Karpas-422 (cell line): ENCODE results near the gene PALLD. TPM values are rescaled to one million over a fixed set of nuclear protein-coding genes. Genes with fewer than 3 reads are reported as not detected.
"Not testable (repeated sequence)": the region's sequence is repeated elsewhere in the genome, so short reads cannot be mapped to it uniquely, and the experiment has no call there.

Experiments
- DNase-seq: peaks from one replicate; pipeline ENCODE4 v3.0.0-alpha.2; 2015
- H2AFZ ChIP-seq: fragments of 200-600 bp; sonication (generic); 2 replicates; pipeline ENCODE4 v1.6.1; 2014; ENCODE audit warnings: antibody characterized with exemption, low read length, mixed read lengths
- H3K27ac ChIP-seq: fragments of 200-600 bp; sonication (generic); 2 replicates; pipeline ENCODE4 v1.5.1; 2014; ENCODE audit warnings: mild to moderate bottlenecking, low read length, moderate library complexity
- H3K27me3 ChIP-seq: fragments of 200-600 bp; sonication (generic); 2 replicates; pipeline ENCODE4 v1.6.1; 2014; ENCODE audit warnings: low read length, mixed read lengths
- H3K36me3 ChIP-seq: fragments of 200-600 bp; sonication (generic); 2 replicates; pipeline ENCODE4 v1.6.1; 2014; ENCODE audit warnings: low read length, mixed read lengths; ENCODE audit not compliant: insufficient read depth
- H3K4me1 ChIP-seq: fragments of 200-600 bp; sonication (generic); 2 replicates; pipeline ENCODE4 v1.6.1; 2014; ENCODE audit warnings: mild to moderate bottlenecking, low read length, mixed read lengths
- H3K4me2 ChIP-seq: fragments of 200-600 bp; sonication (generic); 2 replicates; pipeline ENCODE4 v1.6.1; 2014; ENCODE audit warnings: low read length, low read depth, mild to moderate bottlenecking; ENCODE audit not compliant: poor library complexity, severe bottlenecking
- H3K4me3 ChIP-seq: fragments of 200-600 bp; sonication (generic); 2 replicates; pipeline ENCODE4 v1.5.1; 2014; ENCODE audit warnings: mild to moderate bottlenecking, antibody characterized with exemption, low read length, mixed read lengths
- H3K79me2 ChIP-seq: fragments of 200-600 bp; sonication (generic); 2 replicates; pipeline ENCODE4 v1.6.1; 2014; ENCODE audit warnings: mild to moderate bottlenecking, low read length, mixed read lengths
- H3K9ac ChIP-seq: fragments of 200-600 bp; sonication (generic); 2 replicates; pipeline ENCODE4 v1.6.0; 2014; ENCODE audit warnings: low read length
- H3K9me2 ChIP-seq: fragments of 200-600 bp; sonication (generic), shearing (Covaris generic); replicated peaks from 2 replicates; pipeline ENCODE4 v1.6.0; 2014; ENCODE audit warnings: mild to moderate bottlenecking, low read length, moderate library complexity; ENCODE audit not compliant: insufficient read depth
- H3K9me3 ChIP-seq: fragments of 300-700, 200-600 bp; sonication (generic); 2 replicates; pipeline ENCODE4 v1.6.1; 2014; ENCODE audit warnings: low read length, mixed read lengths
- H4K20me1 ChIP-seq: fragments of 200-600 bp; sonication (generic); 2 replicates; pipeline ENCODE4 v1.6.1; 2014; ENCODE audit warnings: mild to moderate bottlenecking, antibody characterized with exemption, low read length, low read depth; ENCODE audit not compliant: insufficient read depth
- total RNA-seq: library from RNA; depleted of rRNA; stranded (reverse); fragments of >200 nt; shearing (Covaris generic); gene quantifications from 2 replicates; pipeline ENCODE4 v1.2.3, GENCODE V29; 2014; ENCODE audit warnings: low replicate concordance; rRNA removed

The PALLD gene
- 0.32 and 0.71 TPM in 2 replicates for total RNA-seq

DNA sequence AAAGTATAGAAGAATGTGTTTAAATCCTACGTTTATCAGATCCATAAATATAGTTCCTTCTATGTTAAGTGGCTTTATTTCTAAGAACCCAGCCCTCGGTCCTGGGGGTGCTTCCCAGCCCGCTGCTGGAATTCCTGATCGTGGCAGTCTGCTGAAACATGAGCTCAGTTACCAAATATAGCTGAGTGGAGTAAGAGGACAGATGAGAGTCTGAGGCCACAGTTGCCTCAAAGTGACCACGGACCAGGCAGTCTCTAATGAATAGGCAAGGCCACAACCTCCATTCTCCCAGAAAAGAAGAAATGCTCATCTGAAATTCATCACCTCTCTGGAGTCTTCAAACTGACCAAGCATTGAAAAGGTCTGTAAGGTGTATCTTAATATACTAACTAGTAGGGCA is at the start of gene PALLD:
PALLD (plus strand) TSS at position 219 of the 400 bp plus-strand sequence.
- H3K4me3 ChIP-seq = no peak within 1 kb of the TSS
- DNase-seq = no peak
- H3K9me2 ChIP-seq = no peaks in the 10 kb centered on the region

DNA sequence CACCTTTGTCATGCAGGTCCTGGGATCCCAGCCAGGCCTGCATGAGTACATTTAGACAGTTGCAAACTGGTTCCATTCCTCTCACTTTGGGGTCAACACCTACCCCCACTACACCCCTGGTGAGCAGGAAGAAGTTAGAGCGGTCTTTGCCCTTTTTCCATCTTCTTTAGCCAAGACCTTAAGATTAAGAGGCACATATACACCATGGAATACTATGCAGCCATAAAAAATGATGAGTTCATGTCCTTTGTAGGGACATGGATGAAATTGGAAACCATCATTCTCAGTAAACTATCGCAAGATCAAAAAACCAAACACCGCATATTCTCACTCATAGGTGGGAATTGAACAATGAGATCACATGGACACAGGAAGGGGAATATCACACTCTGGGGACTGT is 47.8 kb upstream of the PALLD start:
- H3K4me3 ChIP-seq, H2AFZ ChIP-seq, H3K9me3 ChIP-seq, H3K9me2 ChIP-seq, H4K20me1 ChIP-seq, DNase-seq, H3K9ac ChIP-seq, H3K27me3 ChIP-seq, H3K4me2 ChIP-seq, H3K27ac ChIP-seq, H3K79me2 ChIP-seq, H3K36me3 ChIP-seq, H3K4me1 ChIP-seq: not testable (repeated sequence)

More for the DNA sequence above, at the start of gene PALLD:
- Histone ChIP-seq H3K79me2 (no peaks in the 10 kb centered on the region), H3K27me3 (no peaks in the 10 kb centered on the region), H3K4me1 (no peaks in the 10 kb centered on the region), H4K20me1 (no peaks in the 10 kb centered on the region), H3K9ac (no peak within 1 kb of the TSS), H3K36me3 (no peaks in the 10 kb centered on the region), H3K4me2 (no peak within 1 kb of the TSS), H3K27ac (no peak within 1 kb of the TSS), H2AFZ (no peak within 1 kb of the TSS), H3K9me3 (no peaks in the 10 kb centered on the region)

DNA sequence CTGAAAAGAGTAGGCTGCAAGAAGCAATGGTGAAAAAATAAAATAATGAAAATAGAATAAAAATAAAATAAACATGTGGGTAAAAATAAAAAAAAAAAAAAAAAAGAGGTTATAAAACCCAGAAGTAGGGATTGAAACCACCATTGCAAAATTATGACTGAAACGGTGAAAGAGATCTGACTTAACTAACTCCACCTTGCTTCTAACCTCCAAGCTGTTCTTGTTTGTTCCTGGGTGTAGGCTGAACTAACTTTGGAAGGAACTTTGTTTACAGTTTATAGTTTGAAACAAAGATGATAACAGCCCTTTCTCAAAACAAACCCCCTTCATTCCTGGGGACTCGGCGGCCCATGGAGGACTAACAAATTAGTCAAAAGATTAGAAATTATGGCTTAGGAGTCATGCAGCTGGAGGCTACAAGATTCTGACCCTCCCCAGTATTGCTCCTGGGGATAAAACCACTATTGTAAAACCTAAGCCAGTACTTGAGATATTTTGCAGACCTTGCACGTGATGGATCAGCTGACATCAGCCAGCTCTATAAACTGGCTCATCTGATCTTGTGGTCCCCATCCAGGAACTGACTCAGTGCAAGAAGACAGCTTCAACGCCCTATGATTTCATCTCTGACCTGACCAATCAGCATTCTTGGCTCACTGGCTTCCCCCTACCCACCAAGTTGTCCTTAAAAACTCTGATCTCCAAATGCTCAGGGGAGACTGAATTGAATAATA is 47.0 kb upstream of the PALLD start:
- no peaks in the 10 kb centered on the region for H3K36me3 ChIP-seq
- DNase-seq = no peak
- no peak overlapping the region for H3K4me3 ChIP-seq
- H2AFZ ChIP-seq = no peak overlapping the region
- H3K9ac ChIP-seq = no peak overlapping the region
- no peaks in the 10 kb centered on the region for H3K79me2 ChIP-seq
- no peak overlapping the region for H3K27ac ChIP-seq
- H3K4me2 ChIP-seq = no peak overlapping the region
- H3K9me2 ChIP-seq = no peaks in the 10 kb centered on the region
- H3K27me3 ChIP-seq = no peaks in the 10 kb centered on the region
- no peaks in the 10 kb centered on the region for H3K9me3 ChIP-seq
- H4K20me1 ChIP-seq = no peaks in the 10 kb centered on the region
- no peaks in the 10 kb centered on the region for H3K4me1 ChIP-seq

DNA sequence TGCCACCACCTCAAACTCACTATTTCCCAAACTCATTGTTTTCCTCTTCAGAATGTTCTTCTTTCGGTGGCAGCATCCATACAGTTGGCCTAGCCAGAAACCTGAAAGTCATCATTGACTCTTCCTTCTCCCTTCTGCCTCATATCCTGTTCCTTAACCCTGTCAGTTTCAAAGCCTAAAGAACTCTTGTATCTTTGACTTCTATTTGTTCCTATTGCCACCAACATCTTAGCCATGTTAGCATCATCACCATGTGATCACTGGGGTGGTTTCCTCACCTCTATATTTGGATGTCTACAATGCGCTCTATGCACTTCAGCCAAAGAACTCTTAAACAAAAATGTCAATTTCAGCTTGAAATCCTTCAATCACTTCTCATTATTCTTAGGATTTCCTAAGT is 45.5 kb upstream of the PALLD start:
- Histone ChIP-seq H3K4me2 (no peak overlapping the region), H2AFZ (no peak overlapping the region), H3K9ac (no peak overlapping the region)

DNA sequence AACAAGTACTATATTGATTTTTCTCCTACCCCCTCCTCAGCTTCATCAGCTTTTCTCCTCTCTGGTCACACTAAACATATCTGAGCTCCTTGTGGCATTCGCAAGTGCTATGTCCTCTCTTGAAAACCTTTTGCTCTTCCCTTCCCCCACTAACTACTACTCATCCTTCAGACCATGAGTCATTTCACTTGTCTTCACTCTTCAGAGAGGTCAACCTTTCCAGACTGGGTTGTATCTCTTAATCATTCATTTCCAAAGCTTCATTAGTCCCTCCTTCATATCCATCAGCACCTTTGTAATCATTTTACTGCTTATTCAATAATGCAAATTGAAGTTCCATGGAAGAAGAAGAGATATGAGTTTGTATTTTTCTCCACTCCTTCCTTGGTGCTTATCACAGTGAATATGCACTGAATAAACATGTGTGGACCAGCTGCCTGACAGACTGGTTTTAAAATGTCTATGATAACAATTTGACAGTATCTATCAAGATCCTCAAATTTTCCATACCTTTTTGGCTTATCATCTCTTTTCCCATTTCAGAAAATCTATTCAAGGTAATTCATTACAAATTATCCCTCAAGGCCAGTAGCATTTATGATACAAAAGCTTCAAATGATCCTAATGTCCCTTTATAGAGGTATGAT is 45.0 kb upstream of the PALLD start:
- no peaks in the 10 kb centered on the region for H3K36me3 ChIP-seq
- no peak for DNase-seq
- H3K27ac ChIP-seq = no peak overlapping the region
- H3K4me2 ChIP-seq = no peak overlapping the region
- H3K9me3 ChIP-seq = no peaks in the 10 kb centered on the region
- H3K27me3 ChIP-seq = no peaks in the 10 kb centered on the region
- no peaks in the 10 kb centered on the region for H3K9me2 ChIP-seq
- no peaks in the 10 kb centered on the region for H3K4me1 ChIP-seq
- no peak overlapping the region for H2AFZ ChIP-seq
- H3K9ac ChIP-seq = no peak overlapping the region
- H3K79me2 ChIP-seq = no peaks in the 10 kb centered on the region
- H3K4me3 ChIP-seq = no peak overlapping the region
- no peaks in the 10 kb centered on the region for H4K20me1 ChIP-seq

More for the DNA sequence above, 45.5 kb upstream of the PALLD start:
- H3K79me2 ChIP-seq = no peaks in the 10 kb centered on the region
- H3K4me1 ChIP-seq = no peaks in the 10 kb centered on the region
- H3K4me3 ChIP-seq = no peak overlapping the region
- no peak overlapping the region for H3K27ac ChIP-seq
- H3K9me2 ChIP-seq = no peaks in the 10 kb centered on the region
- H3K9me3 ChIP-seq = no peaks in the 10 kb centered on the region
- no peaks in the 10 kb centered on the region for H3K36me3 ChIP-seq
- H4K20me1 ChIP-seq = no peaks in the 10 kb centered on the region
- no peak for DNase-seq
- H3K27me3 ChIP-seq = no peaks in the 10 kb centered on the region

DNA sequence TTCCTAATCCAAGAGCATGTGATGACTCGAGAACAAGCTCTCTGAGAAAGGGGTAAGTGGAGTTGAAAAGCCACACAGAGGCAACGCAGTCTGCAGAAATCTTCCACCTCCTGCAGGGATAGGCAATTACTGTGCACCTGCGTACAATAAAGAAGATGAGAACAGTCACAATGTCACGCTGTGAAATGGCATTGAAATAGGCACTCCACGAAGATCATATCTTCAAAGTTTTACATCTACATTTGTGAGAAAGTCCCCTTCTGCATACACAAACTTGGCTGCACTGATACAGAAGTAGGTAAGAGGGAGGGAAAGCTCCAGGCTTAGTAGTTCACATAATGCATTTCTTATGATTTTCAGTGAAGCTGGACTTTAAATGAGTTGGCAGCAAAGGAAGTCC is 43.7 kb upstream of the PALLD start:
- Histone ChIP-seq H3K9ac (no peak overlapping the region), H3K4me3 (no peak overlapping the region), H2AFZ (no peak overlapping the region), H3K4me2 (no peak overlapping the region), H3K4me1 (no peaks in the 10 kb centered on the region), H4K20me1 (no peaks in the 10 kb centered on the region), H3K27me3 (no peaks in the 10 kb centered on the region), H3K36me3 (no peaks in the 10 kb centered on the region), H3K27ac (no peak overlapping the region), H3K9me2 (no peaks in the 10 kb centered on the region), H3K79me2 (no peaks in the 10 kb centered on the region), H3K9me3 (no peaks in the 10 kb centered on the region)
- no peak for DNase-seq

DNA sequence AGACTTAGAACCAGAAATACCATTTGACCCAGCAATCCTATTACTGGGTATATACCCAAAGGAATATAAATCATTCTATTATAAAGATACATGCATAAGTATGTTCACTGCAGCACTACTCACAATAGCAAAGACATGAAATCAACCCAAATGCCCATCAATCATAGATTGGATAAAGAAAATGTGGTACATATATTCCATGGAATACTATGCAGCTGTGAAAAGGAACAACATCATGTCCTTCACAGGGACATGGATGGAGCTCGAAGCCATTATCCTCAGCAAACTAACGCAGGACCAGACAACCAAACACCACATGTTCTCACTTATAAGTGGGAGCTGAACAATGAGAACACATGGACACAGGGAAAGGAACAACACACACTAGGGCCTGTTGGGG is 38.6 kb upstream of the PALLD start:
- not testable (repeated sequence) for H3K4me1 ChIP-seq, H3K9me3 ChIP-seq, H2AFZ ChIP-seq, H3K9me2 ChIP-seq, H4K20me1 ChIP-seq, H3K79me2 ChIP-seq, H3K36me3 ChIP-seq, H3K4me3 ChIP-seq, DNase-seq, H3K4me2 ChIP-seq, H3K9ac ChIP-seq, H3K27ac ChIP-seq, H3K27me3 ChIP-seq

DNA sequence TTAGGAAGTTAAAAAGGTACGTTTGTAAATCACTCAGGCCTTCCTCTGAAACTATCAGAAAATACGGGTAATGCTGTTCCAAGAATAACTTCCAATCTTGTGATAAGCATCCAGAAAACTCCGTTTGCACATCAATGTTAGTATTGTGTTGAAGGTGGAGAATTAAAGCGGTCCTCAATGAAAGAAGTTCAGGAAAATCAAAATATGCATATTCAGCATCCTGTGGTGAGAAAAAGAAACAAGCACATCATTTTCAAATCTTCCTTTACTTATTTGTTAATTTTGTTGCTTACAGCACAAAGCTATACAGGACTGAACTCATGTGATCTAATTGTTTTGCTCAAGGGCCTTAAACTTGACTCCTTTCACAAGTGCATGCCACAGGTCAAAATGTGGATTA is 35.0 kb upstream of the PALLD start:
- no peak overlapping the region for H2AFZ ChIP-seq
- H3K27ac ChIP-seq = no peak overlapping the region
- no peaks in the 10 kb centered on the region for H3K9me2 ChIP-seq
- DNase-seq = no peak
- H4K20me1 ChIP-seq = no peaks in the 10 kb centered on the region
- no peaks in the 10 kb centered on the region for H3K27me3 ChIP-seq
- H3K36me3 ChIP-seq = no peaks in the 10 kb centered on the region
- no peak overlapping the region for H3K4me3 ChIP-seq
- H3K4me1 ChIP-seq = no peaks in the 10 kb centered on the region
- H3K9ac ChIP-seq = no peak overlapping the region
- H3K79me2 ChIP-seq = no peaks in the 10 kb centered on the region
- H3K9me3 ChIP-seq = no peaks in the 10 kb centered on the region
- no peak overlapping the region for H3K4me2 ChIP-seq
